Stimulated activated naive CD4-positive, alpha-beta T cell treated with Interleukin-2 at 50 U/mL for 16 hours (primary cell): ENCODE data around the gene PHPT1.
"Not testable (repeated sequence)": the region's sequence is repeated elsewhere in the genome, so short reads cannot be mapped to it uniquely, and the experiment has no call there.

Experiments used
- DNase-seq: peaks from one replicate; lab custom pipeline; 2025; lab: John Stamatoyannopoulos, UW

PHPT1 gene

GRCh38 chr9:136860529-136860928 lies 11.3 kb downstream of the PHPT1 start:
- no peak for DNase-seq

- no peak for DNase-seq
Observed at GRCh38 chr9:136860933-136861873, 12.0 kb downstream of the PHPT1 start.

- no peak for DNase-seq
Observed at GRCh38 chr9:136861874-136862457, 12.8 kb downstream of the PHPT1 start.

- DNase-seq, result no peak
Observed at GRCh38 chr9:136862849-136863622, 13.8 kb downstream of the PHPT1 start.

- DNase-seq, result no peak
Observed at GRCh38 chr9:136863623-136864273, 14.5 kb downstream of the PHPT1 start.

- no peak for DNase-seq
Observed at GRCh38 chr9:136865041-136865767, 16.0 kb downstream of the PHPT1 start.

GRCh38 chr9:136865768-136866103 lies 16.5 kb downstream of the PHPT1 start:
- no peak for DNase-seq

- not testable (repeated sequence) for DNase-seq
Observed at GRCh38 chr9:136866898-136867421, 17.8 kb downstream of the PHPT1 start.

GRCh38 chr9:136867480-136867879 lies 18.3 kb downstream of the PHPT1 start:
- no peak for DNase-seq

GRCh38 chr9:136867917-136868316 lies 18.7 kb downstream of the PHPT1 start:
- no peak for DNase-seq

GRCh38 chr9:136868644-136869043 lies 19.4 kb downstream of the PHPT1 start:
- DNase-seq, result no peak

GRCh38 chr9:136869611-136870010 lies 20.4 kb downstream of the PHPT1 start:
- not testable (repeated sequence) for DNase-seq

- no peak for DNase-seq
Observed at GRCh38 chr9:136875155-136875554, 25.9 kb downstream of the PHPT1 start.

- DNase-seq, result no peak
Observed at GRCh38 chr9:136876476-136876875, 27.3 kb downstream of the PHPT1 start.

GRCh38 chr9:136880651-136881050 lies 31.4 kb downstream of the PHPT1 start:
- no peak for DNase-seq

GRCh38 chr9:136881691-136882108 lies 32.5 kb downstream of the PHPT1 start:
- peak; percentile 33 for DNase-seq

- peak; percentile 94 for DNase-seq
Observed at GRCh38 chr9:136882109-136882946, 33.1 kb downstream of the PHPT1 start.

- not testable (repeated sequence) for DNase-seq
Observed at GRCh38 chr9:136882947-136883283, 33.7 kb downstream of the PHPT1 start.

GRCh38 chr9:136883670-136884069 lies 34.5 kb downstream of the PHPT1 start:
- not testable (repeated sequence) for DNase-seq

- peak; percentile 98 for DNase-seq
Observed at GRCh38 chr9:136885950-136886578, 36.9 kb downstream of the PHPT1 start, which contains the start of gene TRAF2. Gene TRAF2 (plus strand): TSS chr9:136886516. CDS start chr9:136898741, 12,225 bp downstream.
